SH-SY5Y (cell line): ENCODE results near the gene ATM.
A peak's percentile ranks its signal among the peaks of the same experiment; 100 is the strongest.

Source experiments
- GATA2 ChIP-seq: IDR thresholded peaks from 2 replicates; pipeline ENCODE4 v1.6.1; 2011; ENCODE audit warnings: mild to moderate bottlenecking, low read depth, low read length
- GATA3 ChIP-seq: IDR thresholded peaks from 2 replicates; pipeline ENCODE4 v1.6.1; 2011; ENCODE audit warnings: low read depth, mild to moderate bottlenecking, low read length, moderate library complexity

The ATM gene

DNA sequence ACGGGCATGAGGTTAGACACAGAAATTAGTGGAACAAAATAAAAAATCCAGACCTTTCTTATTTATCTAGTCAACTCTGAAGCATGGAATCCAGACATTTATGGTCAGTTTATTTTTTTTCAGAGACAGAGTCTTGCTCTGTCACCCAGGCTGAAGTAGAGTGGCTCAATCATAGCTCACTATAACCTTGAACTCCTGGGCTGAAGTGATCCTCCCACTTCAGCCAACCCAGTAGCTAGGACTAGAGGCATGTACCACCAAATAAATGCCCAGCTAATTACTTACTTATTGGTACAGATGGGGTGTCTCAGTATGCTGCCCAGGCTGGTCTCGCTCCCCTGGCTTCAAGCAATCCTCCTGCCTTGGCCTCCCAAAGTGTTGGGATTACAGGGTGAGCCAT, 9.1 kb upstream of the ATM start:
- TF ChIP-seq GATA3: no peak

DNA sequence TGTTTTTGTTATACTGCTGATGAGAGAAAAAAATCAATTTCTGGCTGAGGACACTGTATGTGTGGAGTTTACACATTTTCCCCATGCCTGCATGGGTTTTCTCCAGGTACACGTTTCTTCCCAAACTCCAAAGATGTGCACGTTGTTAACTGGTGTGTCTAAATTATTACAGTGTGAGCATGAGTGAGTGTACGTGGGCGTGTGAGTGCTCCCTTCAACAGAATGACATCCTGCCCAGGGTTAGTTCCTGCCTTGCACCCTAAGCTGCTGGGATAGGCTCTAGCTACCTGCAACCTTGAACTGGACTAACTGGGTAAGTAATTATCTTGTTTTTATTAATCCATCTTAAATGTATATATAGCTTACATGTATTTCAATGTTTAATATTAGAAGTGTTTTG, 5.9 kb upstream of the ATM start:
- TF ChIP-seq GATA3 (no peak), GATA2 (no peak)

GRCh38 chr11:108218455-108218854, 4.4 kb upstream of the ATM start:
- TF ChIP-seq GATA3: no peak
- TF ChIP-seq GATA2: no peak

- no peak for TF ChIP-seq GATA2
- no peak for TF ChIP-seq GATA3
Measured at GRCh38 chr11:108218912-108219783, 3.7 kb upstream of the ATM start.

GRCh38 chr11:108220721-108221336, 2.0 kb upstream of the ATM start:
- TF ChIP-seq GATA2 (peak; percentile 41; the same call in 1 of the 2 replicates), GATA3 (peak; percentile 45; the same call in 1 of the 2 replicates)

GRCh38 chr11:108221371-108221770, 1.5 kb upstream of the ATM start:
- TF ChIP-seq GATA2 (no peak), GATA3 (no peak)

- TF ChIP-seq GATA3 (no peak), GATA2 (no peak)
Measured at GRCh38 chr11:108221911-108222573, 825 bp upstream of the ATM start.

DNA sequence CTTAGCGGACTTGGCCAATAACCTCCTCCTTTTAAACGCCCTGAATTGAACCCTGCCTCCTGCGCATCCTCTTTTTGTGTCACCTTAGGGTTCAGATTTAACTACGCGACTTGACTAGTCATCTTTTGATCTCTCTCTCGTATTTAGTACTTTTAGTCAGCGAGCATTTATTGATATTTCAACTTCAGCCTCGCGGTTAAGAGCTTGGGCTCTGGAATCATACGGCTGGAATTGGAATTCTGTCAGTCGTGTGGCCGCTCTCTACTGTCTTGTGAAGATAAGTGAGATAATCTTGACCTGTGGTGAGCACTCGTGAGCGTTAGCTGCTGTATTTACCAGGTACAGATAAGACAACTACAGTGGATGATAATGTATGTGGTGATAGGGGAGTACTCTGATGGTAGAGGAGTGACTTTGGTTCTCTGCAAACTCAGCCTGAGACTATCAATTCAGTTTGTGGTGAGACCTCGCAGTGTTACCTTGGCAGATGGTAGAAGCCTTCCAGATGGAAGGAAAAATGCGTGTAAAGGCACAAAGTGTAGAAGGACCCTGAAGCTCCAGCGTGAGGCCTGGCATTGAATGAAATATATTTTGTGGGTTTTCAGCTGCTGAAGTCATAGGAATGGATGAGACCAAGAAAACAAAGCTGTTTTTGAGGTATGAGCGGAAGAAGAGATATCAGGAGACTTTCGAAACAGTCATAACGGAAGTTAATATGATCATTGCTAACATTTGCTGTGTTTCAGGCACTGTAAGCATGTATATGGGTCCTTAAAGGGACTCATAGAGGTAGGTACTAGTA, 682 bp downstream of the ATM start:
- TF ChIP-seq GATA3: no peak
- no peak for TF ChIP-seq GATA2

DNA sequence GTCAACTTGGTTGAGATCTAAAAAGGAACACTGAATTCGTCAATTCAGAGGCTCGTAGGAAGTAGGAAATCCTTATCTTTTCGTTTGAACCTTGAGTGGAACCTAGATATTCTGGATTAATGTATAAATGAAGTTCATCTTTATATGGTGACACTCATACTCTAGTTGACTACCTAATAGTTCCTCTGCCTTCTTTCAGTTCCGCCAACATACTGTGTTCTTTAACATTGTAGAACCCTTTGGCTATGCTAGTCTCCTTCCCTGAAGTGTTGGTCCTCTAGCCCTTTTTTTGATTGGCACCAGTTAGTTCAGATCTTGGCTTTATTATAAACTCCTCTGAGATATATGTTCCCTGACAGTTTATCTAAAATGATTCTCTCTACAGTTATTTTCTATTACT, 1.5 kb downstream of the ATM start:
- TF ChIP-seq GATA3 (no peak), GATA2 (no peak)

DNA sequence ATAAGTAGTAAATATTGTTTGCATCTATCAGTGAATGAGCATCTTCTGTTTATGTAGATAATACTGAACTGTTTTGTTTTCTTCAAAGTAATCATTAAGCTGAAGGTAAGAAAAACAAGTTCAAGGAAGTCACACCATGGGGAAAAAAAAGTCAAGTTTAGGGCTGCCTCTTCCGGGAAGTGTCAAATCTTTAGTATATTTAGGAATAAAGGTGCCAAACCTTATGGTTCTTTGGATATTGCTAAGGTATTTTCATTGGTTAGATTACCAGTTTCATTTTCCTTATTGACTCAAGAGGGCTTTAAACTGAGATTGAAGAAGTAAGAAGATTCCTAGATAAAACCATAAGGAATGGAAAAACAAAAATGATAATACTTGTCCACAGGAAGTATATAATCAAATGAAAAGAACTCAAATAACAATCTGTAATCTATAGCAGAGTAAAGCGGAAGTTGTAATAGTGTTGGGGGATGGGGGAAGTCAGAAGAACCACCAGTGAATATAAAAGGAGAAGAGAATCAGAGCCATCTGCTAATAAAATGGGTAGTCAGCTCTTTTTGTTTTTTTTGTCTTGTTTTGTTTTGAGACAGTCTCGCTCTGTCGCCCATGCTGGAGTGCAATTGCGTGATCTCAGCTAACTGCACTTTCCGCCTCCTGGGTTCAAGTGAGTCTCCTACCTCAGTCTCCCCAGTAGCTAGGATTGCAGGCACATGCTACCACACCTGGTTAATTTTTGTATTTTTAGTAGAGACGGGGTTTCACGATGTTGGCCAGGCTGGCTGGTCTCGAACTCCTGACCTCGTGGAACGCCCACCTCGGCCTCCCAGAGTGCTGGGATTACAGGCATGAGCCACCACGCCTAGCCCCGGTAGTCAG, 2.3 kb downstream of the ATM start:
- TF ChIP-seq GATA3: no peak
- TF ChIP-seq GATA2: no peak

GRCh38 chr11:108226036-108226435, 3.2 kb downstream of the ATM start:
- TF ChIP-seq GATA2 (no peak), GATA3 (no peak)

GRCh38 chr11:108228251-108228650, 5.4 kb downstream of the ATM start:
- TF ChIP-seq GATA3 (no peak), GATA2 (no peak)

- TF ChIP-seq GATA3 (no peak), GATA2 (no peak)
Measured at GRCh38 chr11:108233277-108233945, 10.5 kb downstream of the ATM start.
